CD4-positive, alpha-beta T cell treated with Interleukin-12 subunit alpha and Interleukin-12 subunit beta, for 1 hour (primary cell): ENCODE data around the gene TMEM209.
"Not testable (repeated sequence)": the region's sequence is repeated elsewhere in the genome, so short reads cannot be mapped to it uniquely, and the experiment has no call there.

Experiments used
- DNase-seq: peaks from one replicate; pipeline ENCODE4 v3.0.0-alpha.2; 2020

Gene TMEM209

DNA sequence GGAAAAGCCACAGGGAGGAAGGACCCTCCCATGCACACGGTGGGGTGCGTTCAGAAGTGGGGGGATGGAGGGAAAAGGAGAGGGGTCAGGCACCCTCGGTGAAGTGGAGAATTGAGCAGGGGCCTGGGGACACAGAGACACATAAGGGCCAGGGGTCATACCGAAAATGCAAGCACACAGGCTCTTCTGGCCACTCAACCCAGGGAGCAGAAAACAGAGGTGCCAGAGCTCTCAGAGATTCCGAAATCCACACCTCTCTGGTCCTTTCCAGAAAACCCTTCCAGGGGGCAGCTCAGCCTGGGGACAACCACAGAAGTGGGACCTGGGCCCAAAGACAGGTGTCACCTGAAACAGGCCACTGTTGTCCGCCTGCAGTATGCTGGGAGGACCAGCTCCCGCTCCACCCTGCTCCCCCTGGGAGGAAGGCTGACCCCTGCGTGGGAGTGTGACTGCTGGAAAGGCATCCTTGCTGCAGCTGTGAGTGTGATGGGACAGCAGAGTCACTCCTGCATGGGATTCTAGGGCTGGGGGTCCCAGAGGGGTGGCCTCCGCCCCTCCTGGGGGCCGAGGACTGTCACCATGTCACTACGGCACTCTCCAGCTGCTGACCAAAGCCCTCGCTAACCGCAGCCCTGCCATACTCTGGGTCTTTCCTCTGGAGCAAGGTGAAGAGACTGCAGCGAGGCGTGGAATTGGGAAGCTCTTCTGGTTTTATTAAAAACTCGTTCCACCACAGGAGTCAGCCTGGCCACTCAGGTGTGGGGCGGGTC lies 63.1 kb downstream of the TMEM209 start:
- DNase-seq, result no peak

DNA sequence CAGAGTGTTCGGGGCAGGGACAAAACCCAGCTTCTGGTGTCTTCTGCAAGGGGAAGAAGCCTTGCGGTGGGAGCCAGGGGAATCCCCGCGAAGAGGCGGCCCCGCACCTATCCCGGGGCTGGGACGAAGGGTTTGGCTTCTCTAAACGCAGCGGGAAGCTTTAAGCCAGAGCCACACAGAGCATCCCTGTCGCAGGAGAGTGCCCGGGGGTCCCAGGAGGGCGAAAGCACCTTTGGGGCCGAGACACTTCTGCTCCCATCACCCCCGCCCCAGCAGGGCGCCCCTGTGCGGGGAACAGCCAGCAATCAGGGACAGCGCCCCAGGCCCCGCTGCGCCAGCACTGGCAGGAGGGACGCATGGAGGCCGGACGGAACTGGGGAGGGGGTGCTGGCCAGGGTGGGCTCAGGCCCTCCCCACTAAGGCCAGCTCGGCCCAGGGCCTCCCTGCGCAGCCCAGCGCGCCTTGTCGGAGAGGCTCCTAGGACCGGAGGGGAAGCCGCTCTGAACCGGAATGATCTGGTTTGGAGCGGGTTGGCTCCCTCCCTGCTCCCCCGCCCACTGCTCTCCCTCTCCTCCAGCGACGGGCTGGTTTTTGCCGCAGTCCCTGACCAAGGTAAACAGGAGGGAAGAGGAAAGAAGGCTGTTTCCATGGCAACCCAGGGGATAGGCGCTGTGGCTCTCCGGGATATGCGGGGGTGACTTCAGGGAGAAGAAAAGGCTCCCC lies 63.9 kb downstream of the TMEM209 start:
- peak; percentile 36 for DNase-seq

DNA sequence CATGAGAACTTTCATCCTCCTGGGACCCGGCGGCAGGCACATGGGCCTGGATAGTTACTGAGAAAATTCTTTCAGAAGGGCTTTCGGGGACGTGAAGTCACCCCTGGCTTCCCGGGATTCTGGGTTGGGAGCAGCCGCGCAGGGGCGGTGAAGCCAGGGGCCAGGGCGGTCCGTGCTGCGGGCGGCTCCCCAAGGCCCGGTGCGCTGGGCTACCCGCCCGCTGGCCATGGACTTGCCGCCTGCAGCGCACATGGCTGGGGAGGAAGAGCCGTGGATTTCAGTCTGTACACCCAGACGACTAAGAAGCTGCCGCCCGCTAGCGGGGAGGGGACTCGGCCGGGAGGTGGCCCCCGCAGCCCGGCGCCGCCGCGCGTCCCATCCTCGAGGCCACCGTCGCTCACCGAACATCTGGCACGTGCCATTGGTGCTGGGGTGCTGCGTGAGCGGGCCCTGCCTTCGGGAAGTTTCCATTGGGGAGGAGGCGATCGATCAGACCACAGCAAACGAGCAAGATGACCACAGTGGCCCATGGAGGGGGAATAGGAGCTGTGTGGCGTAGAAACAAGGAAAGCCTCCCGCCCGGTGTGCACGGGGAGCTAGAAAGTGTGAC lies 64.5 kb downstream of the TMEM209 start:
- no peak for DNase-seq

DNA sequence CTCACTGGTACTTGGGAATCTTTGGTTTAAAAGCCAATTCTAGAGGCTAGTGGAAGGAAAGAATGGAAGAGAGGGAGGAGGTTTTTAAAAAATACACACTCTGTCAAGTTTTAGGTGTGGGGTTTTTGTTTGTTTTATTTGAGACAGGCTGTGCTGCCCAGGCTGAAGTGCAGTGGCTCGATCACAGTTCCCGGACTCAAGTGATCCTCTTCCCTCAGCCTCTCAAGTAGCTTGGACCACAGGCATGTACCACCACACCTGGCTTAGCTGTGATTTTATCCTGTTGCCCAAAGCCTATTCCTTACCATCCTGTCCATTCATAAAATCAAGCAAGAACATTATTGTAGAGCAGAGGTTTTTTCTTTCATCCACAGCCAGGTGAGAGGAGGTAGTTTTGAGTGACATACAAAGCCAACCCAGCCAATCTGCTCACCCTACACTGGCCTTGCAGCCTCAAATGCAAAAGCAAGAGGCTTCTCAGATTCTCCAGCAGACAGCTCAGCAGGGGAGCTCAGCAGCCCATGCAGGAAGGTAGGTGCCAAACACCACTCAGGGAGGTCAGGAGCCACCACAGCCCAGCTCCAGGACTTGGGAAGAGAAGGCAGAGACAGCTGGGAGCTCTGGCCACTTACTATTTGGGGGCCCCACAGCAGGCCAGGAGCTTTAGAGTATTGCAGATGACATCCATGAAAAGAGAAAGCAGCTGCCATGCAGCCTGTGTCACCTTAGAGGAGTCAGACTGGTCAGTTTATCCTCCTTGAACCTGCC lies 65.8 kb downstream of the TMEM209 start:
- no peak for DNase-seq

DNA sequence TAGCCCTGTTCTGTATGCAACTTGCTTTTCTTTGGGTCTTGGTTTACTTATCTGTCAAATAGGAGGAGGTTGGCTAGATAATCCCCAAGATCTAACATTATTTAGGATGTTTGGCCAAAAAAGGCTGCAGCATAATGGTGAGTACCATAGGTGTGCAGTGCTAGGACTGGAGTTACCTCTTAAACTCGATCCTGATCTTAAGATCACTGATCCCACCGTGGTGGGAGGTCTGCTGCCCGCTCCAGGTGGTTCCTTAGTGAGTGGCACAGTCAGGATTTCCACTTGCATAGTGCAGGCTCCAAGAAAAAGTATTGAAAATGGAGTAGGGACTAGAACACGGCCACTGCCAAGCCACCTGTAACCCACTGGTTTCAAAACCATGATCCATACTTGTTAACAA lies 68.0 kb downstream of the TMEM209 start:
- DNase-seq, result no peak

DNA sequence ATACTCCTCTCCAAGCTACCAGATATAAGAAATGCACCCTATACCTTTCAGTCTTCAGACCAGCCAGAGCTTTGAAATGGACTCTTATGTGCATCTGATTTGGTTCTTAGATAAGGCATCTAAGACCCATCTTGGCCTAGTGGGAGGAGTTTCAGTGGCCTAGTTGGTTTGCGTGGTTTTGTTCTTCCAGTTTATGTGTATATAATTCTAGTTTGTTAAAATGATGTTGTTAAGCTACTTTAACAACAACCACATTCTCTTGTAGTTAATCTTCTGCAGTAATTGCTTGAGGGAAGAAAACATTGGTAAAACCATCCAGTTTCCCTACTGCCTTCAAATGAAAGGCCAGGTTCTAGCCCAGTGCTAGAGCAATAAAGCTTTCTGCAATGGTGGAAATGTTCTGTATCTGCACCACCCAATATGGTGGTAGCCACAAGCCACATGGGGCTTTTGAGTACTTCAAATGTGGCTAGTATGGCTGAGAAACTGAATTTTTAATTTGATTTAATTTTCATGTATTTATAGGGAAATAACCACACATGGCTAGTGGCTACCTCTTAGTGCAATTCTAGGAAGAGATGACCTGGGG lies 68.5 kb downstream of the TMEM209 start:
- DNase-seq, result no peak

DNA sequence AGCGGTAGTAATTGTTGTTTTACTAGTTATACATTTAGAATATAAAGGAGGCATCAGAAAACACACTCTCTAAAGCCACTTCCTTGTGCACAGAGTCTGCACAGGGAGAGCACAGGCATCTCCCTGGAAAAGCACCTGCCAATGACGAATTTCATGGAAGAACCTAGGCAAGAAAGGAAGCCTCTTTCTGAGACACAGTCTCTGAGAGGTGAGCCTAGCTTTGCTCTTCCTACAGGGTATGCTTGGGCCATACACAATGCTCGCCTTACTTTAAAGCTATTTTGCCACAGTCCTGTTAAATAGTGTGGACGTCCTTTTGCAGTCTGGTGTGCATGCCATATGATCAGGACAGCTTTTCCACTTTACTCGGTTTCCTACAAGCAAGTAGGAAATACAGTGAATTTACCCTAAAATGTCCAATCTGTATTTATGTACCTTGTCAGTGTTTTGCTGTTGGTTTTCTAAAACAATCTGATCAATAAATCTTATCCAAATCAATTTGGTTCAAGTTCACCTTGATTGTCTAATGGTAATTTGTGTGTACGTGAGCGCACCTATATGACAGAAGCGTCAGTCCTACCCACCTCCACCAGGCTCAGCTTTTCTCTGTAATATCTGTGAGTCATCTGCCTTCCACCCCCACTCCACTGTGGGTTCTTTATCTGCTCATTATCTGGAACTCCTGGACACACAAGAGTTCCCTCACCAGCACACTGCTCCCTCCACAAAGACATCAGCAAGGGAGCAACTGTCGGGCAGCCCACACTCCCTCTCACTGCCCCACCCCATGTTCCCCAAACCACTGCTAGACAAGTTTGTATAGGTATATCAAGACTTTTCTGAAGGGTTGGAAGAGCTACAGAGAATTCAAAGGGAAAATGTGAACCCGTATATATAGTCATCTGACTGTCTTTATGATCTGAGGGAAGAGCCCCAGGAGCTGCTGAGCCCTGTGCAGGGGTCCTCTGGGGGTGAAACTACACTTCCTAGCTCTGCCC lies 69.7 kb downstream of the TMEM209 start:
- no peak for DNase-seq

DNA sequence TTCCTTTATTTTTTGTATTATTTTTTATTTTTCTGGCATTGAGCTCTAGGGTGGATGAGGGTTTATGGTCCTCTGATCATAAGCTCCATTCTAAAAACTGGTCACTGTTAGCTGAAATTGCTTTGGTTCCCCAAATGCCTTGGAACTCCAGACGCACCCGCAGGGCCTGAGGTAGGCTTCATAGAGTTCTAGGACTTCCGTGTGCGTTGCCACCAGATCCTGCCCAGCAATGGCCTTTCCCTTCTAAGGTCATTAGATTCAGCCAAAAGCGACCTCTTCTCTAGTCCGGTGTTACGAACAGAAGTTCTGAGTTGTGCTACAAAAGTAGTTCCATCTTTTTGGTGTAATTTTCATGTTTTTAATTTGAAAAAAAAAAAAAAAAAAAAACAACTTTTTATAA lies 70.5 kb downstream of the TMEM209 start:
- no peak for DNase-seq

DNA sequence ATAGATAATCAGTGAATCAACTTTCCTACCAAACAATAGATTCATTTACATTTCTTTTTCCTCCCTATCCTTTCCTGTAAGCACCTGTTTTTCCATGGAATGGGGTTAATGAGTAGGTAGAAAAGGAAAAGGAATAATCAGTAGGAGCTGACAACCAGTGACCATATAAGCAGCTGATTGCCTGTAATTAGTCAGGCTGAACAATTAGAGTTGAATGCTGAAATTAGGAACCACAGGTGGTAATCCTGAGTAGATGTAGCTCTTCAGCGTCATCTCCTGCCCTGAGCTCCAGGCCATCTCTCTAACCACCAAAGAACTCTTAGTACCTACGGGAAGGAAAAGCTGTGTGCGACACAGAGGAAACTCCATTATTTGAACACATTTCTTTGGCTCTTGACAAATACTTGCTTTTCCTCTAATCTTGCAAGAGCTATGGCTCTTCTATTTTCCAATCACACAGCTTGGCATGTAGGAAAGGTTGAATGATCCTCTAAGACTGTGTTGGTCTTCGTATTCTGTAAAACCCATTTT lies 71.0 kb downstream of the TMEM209 start:
- no peak for DNase-seq

DNA sequence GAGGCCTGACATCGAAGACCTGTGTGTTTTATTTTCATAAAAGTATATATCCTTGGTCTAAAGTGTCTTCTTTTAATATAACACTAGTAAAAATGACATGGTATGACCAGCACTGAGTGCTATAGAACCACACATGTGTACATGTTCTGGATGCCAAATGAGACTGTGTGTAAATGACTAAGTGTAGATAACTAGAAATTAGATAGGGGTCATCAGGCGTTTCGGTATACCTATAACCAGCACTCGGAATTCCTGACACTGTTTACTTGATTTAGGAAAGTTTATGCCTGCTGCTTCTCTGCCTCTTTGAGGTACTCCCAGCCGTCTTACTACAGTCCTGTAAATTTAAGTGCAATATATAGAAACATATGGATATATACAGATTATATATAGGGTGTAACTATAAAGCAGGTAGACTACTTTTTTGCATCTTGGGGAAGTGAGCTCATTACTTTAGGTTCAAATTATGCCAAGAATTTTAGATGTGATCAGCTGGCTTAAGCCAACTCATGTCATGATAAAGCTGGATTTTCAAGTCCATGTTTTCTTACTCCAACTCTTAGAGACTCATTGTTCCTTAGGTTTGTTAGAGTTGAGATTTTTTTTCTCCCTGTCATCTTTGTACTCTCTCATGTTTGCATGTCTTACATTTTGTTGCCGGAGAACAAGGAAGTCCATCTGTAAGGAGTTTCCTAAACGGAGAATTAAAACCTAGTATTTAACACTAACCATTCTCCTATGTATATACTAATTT lies 72.0 kb downstream of the TMEM209 start:
- no peak for DNase-seq

DNA sequence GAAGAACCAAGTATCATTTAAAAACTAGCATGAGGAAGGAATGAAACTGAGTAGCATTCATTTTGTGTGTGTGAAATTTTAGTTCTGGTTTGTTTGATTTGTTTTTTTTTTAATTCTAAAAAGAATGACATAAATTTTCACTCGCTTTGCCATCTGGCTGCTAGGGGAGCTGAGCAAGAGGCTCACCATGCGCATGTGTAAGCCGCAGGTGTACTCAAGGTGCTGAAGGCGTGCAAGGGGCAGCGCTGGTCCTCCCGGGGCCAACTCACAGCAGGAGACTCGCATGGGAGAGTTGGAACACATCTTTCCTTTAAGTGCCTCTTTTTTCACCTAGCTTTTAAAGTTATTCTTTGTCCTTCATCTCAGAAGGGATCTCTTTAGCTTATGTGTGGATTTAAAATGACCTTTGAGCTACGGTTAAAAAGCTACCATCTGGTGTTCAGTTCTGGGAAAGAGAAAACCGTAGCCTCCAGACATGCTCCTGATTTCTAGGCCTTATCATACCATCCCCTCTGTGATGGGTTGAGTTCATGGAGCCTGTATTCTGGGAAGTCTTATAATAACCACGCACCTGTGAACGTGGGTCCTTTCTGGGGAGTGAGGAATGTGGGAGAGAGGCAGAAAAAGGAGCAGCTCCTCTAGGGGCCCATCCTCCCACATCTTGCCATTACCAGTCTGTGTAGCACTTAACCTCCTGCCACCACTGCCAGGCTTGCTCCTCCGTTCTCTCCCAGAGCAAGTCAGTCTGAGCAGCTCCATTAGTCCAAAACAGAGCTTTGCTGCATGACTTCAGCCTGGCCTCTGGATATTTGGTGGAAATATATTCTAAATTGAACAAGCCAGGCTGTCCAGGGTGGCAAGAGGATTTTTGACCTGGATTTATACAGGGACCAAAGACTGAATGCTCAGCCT lies 73.0 kb downstream of the TMEM209 start:
- DNase-seq, result no peak

DNA sequence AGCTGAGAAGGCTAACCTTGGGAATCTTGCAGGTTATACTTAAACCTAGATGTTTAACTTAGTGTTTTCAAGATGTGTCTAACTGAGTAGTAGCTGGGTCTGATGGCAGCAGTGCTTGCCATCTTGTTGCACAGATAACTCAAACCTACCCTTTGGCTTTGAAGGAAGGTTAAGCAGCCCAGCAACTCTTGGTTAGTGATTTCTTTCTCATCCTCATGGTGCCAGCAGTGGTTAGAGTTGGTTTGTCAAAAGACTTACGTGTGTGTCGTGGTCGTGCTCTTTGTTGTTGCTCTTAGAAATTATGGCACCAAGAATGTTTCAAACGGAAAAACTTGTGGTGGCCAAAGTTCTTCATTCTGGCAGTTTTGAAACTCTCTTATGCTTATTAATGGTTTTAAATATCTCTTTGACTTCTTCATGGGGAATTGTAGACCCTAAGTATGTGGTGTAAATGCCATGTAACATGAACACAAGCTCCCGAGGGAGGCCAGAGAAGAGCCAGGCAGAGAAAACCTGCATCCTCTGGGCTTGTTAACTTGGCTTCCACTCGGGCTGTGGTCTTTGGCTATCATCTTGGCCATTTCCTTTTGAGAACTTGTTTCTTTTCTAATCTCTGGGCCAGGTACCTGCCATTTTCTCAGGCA lies 73.9 kb downstream of the TMEM209 start:
- no peak for DNase-seq

DNA sequence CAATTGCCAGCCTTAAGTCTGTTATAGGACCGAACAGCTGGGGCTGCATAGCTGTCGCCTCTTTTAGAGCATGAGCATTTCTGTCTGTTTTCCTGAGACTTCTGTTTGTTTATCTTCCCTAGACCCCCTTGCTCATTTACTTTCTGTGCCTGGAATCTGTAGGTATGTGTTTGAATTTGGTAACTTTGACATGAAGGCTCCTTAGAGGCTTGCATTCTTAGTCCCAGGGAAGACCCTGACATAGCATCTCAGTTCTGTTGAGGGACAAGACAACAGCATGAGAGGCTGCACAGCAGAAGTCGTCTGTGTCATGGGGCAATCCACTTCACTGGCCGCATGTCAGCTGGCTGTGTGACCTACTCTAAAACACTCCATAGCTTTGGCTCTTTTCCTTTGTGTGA lies 76.2 kb downstream of the TMEM209 start:
- no peak for DNase-seq

DNA sequence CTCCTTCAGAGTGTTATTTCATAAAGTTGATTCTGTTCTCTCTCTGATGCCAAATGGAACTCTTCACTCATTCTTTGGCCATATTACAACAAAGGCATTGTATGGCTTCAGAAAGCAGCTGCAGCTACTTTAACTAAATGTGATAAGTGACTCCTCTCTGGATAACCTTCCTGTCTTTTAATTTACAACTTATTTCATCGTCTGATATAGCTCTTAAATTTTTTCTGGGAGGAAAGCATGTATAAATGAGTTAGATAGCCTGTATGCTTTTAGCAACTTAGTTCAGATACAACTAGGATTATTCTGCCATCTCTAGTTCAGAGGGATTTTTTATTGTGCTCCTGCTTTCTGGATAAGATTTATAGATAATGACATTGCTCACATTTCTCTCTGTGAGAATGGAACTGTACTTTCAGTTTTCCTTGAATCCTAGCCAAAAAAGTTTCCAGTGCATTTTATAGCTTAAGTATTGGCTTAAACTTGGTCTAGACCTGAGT lies 77.3 kb downstream of the TMEM209 start:
- no peak for DNase-seq

DNA sequence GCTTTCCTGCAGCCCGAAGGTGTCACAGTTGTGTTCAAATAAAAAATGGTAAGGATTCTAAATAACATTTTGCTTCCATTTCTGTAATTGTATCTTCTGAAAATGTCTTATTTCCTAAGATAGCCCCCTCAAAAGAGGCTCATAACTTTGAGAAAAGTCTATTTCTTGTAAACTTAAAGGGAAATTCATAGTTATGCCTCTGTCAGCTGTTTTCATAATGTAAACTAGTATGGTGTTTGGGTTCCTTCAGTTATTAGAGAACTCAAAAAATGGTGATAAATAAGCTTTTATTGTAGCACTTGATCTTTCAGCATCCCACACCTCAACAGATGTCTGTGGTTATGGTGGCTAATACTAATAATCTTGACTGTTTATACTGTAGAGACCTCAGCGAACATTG lies 77.8 kb downstream of the TMEM209 start:
- DNase-seq, result no peak

DNA sequence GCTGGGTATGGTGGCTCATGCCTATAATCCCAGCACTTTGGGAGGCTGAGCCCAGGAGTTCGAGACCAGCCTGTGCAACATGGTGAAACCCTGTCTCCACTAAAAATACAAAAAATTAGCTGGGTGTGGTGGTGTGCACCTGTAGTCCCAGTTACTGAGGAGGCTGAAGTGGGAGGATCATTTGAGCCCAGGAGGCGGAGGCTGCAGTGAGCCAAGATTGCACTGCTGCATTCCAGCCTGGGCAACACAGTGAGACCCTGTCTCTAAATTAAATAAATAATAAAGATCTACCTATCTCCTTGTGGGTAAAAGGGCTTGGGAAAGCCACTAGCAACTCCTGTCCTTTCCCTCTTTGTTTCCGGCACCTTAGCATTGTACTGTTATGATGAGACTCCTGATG lies 78.4 kb downstream of the TMEM209 start:
- not testable (repeated sequence) for DNase-seq

DNA sequence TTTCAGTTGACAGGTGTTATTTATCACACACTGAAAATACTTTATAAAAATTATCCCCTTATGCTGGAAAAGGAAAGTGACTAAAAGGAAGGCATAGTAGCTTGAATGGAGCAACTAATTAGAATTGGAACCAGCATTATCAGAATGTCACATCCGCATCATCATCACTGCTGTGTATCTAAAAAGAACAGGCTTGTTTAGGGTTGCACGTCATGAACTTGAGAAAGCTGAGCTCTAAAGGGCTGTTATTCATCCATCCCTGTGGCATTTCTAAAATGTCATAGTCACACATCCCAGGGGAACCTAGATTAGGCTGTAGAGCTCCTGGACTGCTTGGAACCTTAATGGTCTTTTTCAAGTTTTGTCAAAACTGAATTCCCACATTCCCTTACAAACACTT lies 80.5 kb downstream of the TMEM209 start:
- no peak for DNase-seq

DNA sequence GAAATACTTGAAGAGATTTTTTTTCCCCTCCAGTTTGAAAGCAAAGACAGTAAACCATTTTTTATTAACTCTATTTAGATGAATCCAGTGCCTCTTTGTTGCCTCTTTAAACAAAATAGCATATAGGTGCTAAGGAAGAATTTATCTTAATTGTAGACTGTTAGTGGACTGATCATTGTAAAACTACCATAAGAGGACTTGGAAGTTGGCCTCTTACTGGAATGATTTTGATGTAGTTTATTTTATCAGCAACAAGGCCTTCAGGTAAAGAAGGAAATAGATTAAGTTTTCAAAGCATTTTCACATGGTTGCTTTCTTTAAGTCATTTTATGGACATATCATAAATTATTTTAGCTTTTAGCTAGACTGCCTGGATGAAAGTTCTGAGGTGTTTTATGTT lies 81.7 kb downstream of the TMEM209 start:
- DNase-seq, result no peak

DNA sequence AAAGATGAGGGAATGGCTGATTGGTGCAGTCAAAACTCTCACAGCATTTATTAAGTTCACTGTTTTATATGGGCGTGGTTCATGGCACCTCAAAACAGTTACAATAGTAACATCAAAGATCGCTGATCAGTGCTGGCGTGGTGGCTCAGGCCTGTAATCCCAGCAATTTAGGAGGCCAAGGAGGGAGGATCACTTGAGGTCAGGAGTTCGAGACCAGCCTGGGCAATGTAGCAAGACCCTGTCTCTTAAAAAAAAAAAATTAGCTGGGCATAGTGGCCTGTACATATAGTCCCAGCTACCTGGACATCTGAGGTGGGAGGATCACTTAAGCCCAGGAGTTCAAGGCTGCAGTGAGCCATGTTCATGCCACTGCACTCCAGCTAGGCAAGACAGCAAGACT lies 86.4 kb downstream of the TMEM209 start:
- no peak for DNase-seq
